ENCODE measurements around the gene XPO6. TPM values are rescaled to one million over a fixed set of nuclear protein-coding genes. Genes with fewer than 3 reads are reported as not detected.

The XPO6 gene
- total RNA-seq, 1 experiment from 2014 or later = 124 TPM

DNA sequence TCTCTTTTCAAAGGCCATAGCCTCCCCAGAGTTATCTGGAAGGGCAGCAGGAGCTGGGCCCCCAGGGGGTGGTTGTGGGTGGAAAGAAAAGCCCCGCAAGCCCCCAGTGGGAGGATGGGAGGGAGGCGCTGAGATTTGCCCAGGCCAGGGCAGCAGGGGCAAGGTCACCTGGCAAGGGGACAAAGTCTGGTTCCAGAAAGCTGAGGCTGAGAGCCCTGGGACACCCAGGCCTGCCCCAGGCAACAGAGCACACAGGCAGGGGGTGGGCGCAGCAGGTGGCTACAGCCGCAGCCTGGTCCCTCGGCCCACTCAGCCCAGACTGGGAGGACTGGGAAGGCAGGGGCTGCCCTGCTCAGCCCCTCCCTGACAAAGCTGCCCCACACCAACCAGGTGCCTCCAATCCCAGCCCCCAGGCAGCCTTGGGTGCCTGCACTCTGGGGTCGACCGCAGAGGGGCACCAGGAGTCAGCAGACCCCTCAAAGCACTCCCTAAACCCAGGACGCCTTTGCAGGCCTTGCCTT, 124.6 kb downstream of the XPO6 start:
- Mint-ChIP-seq H3K27me3 (ENCODE audit: low read depth) (peaks cover 2% of the 10 kb centered on the region), H3K9me3 (no peaks in the 10 kb centered on the region; a peak in 1 of 5 replicates), H3K27ac (no peak overlapping the region), H3K36me3 (ENCODE audit: insufficient read depth in 1 of 3, low read depth in 3 of 3) (no peaks in the 10 kb centered on the region), H3K4me1 (peaks cover 11 to 13% of the 10 kb centered on the region in 2 experiments), H3K4me3 (no peak overlapping the region)
- Histone ChIP-seq H2BK120ac (ENCODE audit: low read depth, low read length, poor library complexity, severe bottlenecking) (no peak overlapping the region), H3K4me1 (ENCODE audit: insufficient read depth, low read length) (no peaks in the 10 kb centered on the region), H2AK5ac (ENCODE audit: insufficient read length, low read length) (no peak overlapping the region), H3K27ac (ENCODE audit: insufficient read length, low read depth, low read length) (no peak overlapping the region), H4K91ac (ENCODE audit: insufficient read length, low read depth, low read length) (no peak overlapping the region), H3K9ac (ENCODE audit: extremely low read depth, insufficient read length, low read length) (no peak overlapping the region), H4K5ac (ENCODE audit: insufficient read length, low read depth, low read length) (no peak overlapping the region), H3K56ac (ENCODE audit: insufficient read length, low read depth, low read length) (no peak overlapping the region), H3K27me3 (ENCODE audit: insufficient read depth, low read length) (no peaks in the 10 kb centered on the region), H2BK15ac (ENCODE audit: low read depth, low read length) (no peak overlapping the region), H3K23me2 (ENCODE audit: insufficient read length, low read depth, low read length, poor library complexity, severe bottlenecking) (peaks cover 4% of the 10 kb centered on the region), H3K4ac (ENCODE audit: low read depth, low read length) (no peak overlapping the region), H3K18ac (ENCODE audit: insufficient read length, low read depth, low read length) (no peak overlapping the region), H2BK12ac (ENCODE audit: insufficient read length, low read depth, low read length) (no peak overlapping the region), H3K14ac (ENCODE audit: insufficient read depth, low read length) (no peak overlapping the region), H2AFZ (ENCODE audit: low read length) (no peak overlapping the region), H3K9me3 (ENCODE audit: control insufficient read depth, low read depth, low read length) (no peaks in the 10 kb centered on the region), H3K79me1 (ENCODE audit: insufficient read depth, low read depth, low read length, poor library complexity, severe bottlenecking) (no peaks in the 10 kb centered on the region), H3K4me2 (ENCODE audit: insufficient read depth, insufficient read length, low read length) (no peak overlapping the region), H3K23ac (ENCODE audit: insufficient read length, low read depth, low read length) (no peak overlapping the region), H2BK5ac (ENCODE audit: insufficient read length, low read length) (no peak overlapping the region), H4K20me1 (ENCODE audit: control insufficient read depth, insufficient read depth, insufficient read length) (peaks cover 2% of the 10 kb centered on the region), H2BK20ac (ENCODE audit: low read depth, low read length, poor library complexity, severe bottlenecking) (no peak overlapping the region), H3K79me2 (ENCODE audit: insufficient read depth, low read length) (no peaks in the 10 kb centered on the region), H3T11ph (ENCODE audit: low read length) (no peak overlapping the region), H4K8ac (replicated peaks; ENCODE audit: insufficient read length, low read depth, low read length) (no peak overlapping the region)
- no peak for DNase-seq
- no CpG with 5 or more reads among the region's 8 CpGs for WGBS (ENCODE audit: extremely low coverage, insufficient read length, low lambda C conversion rate)
- TF ChIP-seq, protein P1, sequence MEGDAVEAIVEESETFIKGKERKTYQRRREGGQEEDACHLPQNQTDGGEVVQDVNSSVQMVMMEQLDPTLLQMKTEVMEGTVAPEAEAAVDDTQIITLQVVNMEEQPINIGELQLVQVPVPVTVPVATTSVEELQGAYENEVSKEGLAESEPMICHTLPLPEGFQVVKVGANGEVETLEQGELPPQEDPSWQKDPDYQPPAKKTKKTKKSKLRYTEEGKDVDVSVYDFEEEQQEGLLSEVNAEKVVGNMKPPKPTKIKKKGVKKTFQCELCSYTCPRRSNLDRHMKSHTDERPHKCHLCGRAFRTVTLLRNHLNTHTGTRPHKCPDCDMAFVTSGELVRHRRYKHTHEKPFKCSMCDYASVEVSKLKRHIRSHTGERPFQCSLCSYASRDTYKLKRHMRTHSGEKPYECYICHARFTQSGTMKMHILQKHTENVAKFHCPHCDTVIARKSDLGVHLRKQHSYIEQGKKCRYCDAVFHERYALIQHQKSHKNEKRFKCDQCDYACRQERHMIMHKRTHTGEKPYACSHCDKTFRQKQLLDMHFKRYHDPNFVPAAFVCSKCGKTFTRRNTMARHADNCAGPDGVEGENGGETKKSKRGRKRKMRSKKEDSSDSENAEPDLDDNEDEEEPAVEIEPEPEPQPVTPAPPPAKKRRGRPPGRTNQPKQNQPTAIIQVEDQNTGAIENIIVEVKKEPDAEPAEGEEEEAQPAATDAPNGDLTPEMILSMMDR (conservative IDR thresholded peaks at IDR 0.05) = no peak

All from H9 (cell line).